Thymus (tissue), 11 donors: ENCODE data around the gene DCHS2. TPM values are rescaled to one million over a fixed set of nuclear protein-coding genes. Genes with fewer than 3 reads are reported as not detected.

ENCODE experiments used
- DNase-seq, 9 donors: peaks; one replicate each; pipeline ENCODE4 v3.0.0-alpha.2; 2013; ENCODE audit warnings: low spot score in 9 of 9, low read depth in 6 of 9, missing footprints in 1 of 9
- H3K27ac ChIP-seq, 2 donors: one replicate each; pipeline ENCODE4 v1.5.1; 2013; ENCODE audit warnings: control low read depth in 1 of 2, low read depth in 1 of 2, low read length in 1 of 2, mild to moderate bottlenecking in 1 of 2, moderate library complexity in 1 of 2
- H3K27me3 ChIP-seq, 2 donors: one replicate each; pipeline ENCODE4 v1.5.1; 2013; ENCODE audit warnings: low read length in 1 of 2; ENCODE audit not compliant: control insufficient read depth in 2 of 2, insufficient read depth in 1 of 2
- H3K36me3 ChIP-seq, 2 donors: one replicate each; pipeline ENCODE4 v1.5.1; 2013; ENCODE audit warnings: low read length in 1 of 2, mild to moderate bottlenecking in 1 of 2, moderate library complexity in 1 of 2; ENCODE audit not compliant: control insufficient read depth in 2 of 2, insufficient read depth in 2 of 2
- H3K4me1 ChIP-seq, 2 donors: one replicate each; pipeline ENCODE4 v1.5.1; 2013; ENCODE audit warnings: low read length in 2 of 2; ENCODE audit not compliant: control insufficient read depth in 2 of 2, insufficient read depth in 2 of 2
- H3K4me3 ChIP-seq, 2 donors: one replicate each; pipeline ENCODE4 v1.5.1; 2013; ENCODE audit warnings: low read length in 2 of 2, control low read depth in 1 of 2, mild to moderate bottlenecking in 1 of 2
- H3K9me3 ChIP-seq, 2 donors: one replicate each; pipeline ENCODE4 v1.5.1; 2013; ENCODE audit warnings: low read length in 1 of 2, mild to moderate bottlenecking in 1 of 2; ENCODE audit not compliant: control insufficient read depth in 2 of 2, insufficient read depth in 1 of 2
- WGBS: extraction: QIAGEN DNeasy Blood & Tissue Kit; methylation state at CpG from one replicate; pipeline ENCODE4 v1.1.7; 2013; 5-methylcytosine and 5-hydroxymethylcytosine counted together
- polyA plus RNA-seq: library from polyadenylated mRNA; stranded (reverse); fragments of 200-250 nt; gene quantifications from one replicate; pipeline ENCODE4 v1.2.3, GENCODE V29; 2013
- total RNA-seq: library from RNA; stranded (reverse); fragments of 120-200 nt; gene quantifications from one replicate; pipeline ENCODE4 v1.2.4, GENCODE V29; 2013
- donor health status: healthy.

Gene DCHS2
- total and polyA plus RNA-seq, 2 donors = 0.07 to 0.19 TPM

DNA sequence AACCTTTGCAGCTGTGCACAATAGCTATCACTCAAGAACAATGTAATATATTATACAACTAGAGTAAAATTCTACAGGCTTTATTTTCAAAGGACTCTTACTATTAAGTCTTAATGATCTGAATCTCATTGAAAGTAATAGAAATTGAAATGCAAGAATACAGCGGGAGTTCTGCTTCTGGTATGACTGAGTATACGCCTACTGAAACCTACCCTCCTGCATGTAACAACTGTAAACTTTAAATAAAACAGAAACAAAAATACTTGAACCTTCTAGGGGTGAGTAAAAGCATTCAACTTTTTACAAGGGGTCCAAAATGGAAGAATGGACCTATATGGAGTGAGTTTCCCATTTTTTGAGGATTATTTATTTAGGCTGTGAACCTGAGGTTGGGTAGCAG lies 13.5 kb downstream of the DCHS2 start:
- Histone ChIP-seq H3K27me3 (peaks cover 0 to 3% of the 10 kb centered on the region in 2 donors), H3K4me3 (no peak overlapping the region), H3K4me1 (no peaks in the 10 kb centered on the region), H3K27ac (no peak overlapping the region), H3K36me3 (no peaks in the 10 kb centered on the region), H3K9me3 (no peaks in the 10 kb centered on the region)
- DNase-seq = no peak
- 97% methylated on average over 2 of the region's 2 CpGs for WGBS

DNA sequence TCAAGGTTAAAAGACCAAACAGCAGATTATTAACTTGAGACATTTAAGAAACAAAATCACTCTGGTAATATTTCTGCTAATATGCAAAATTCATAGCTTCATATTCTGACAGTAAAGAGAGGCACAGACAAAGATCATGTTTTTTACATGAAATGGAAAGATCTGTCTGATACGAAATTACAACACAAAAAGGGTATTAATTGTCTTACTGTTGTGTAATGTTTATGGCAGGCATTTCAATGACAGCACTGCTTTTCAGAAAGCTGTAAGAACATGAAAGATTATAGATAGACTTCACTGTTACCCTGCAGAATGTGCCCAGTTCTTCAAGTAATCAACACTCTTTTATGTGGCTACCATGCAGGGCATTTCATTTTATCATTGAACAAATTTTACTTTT lies 15.4 kb downstream of the DCHS2 start:
- H3K27me3 ChIP-seq = peaks cover 0 to 3% of the 10 kb centered on the region in 2 donors
- 76% methylated on average over 1 of the region's 1 CpG for WGBS
- no peaks in the 10 kb centered on the region for H3K4me1 ChIP-seq
- no peak overlapping the region for H3K27ac ChIP-seq
- no peaks in the 10 kb centered on the region for H3K36me3 ChIP-seq
- H3K4me3 ChIP-seq = no peak overlapping the region
- no peaks in the 10 kb centered on the region for H3K9me3 ChIP-seq
- no peak for DNase-seq

DNA sequence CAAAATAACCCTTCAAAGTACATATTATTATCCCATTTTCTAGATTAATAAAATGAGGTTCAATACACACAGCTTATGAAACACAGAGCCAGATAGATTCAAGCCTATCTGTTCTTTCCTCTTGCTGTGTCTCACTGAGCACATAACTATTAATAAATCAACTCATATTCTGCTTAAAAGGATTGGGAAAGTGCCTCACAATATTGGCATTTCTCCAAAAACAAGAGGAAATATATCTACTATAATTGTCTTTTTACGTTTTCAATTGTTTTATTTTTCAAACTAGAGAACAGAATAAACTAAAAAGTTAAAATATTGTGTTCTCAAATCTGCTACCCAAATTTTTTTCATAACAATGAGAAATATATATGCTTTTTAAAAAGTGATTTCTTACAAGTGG lies 15.8 kb downstream of the DCHS2 start:
- peaks cover 0 to 3% of the 10 kb centered on the region in 2 donors for H3K27me3 ChIP-seq
- 54% methylated on average over 1 of the region's 1 CpG for WGBS
- no peak overlapping the region for H3K27ac ChIP-seq
- no peaks in the 10 kb centered on the region for H3K9me3 ChIP-seq
- H3K36me3 ChIP-seq = no peaks in the 10 kb centered on the region
- no peak overlapping the region for H3K4me3 ChIP-seq
- DNase-seq = no peak
- H3K4me1 ChIP-seq = no peaks in the 10 kb centered on the region

DNA sequence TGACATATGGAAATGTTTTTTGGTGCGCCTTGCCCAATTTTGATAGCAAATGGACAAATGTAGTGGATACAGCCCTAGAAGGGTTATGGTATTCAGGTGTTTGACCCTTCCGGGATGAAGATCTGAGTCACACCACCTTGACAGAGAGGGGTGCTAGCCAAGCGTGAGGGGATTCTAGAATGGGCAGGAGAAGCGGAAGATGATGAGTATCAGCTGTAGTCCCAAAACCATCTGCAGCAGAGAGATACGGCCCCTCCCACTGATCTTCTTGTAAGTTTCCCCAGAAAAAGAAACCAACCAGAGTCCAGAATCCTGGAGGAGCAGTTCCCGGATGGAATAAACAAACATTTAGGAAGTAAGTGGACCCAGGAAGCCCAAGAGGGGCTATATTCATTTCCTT lies 18.1 kb downstream of the DCHS2 start:
- Histone ChIP-seq H3K27me3 (peaks cover 0 to 3% of the 10 kb centered on the region in 2 donors), H3K36me3 (no peaks in the 10 kb centered on the region), H3K4me3 (no peak overlapping the region), H3K27ac (no peak overlapping the region), H3K4me1 (no peaks in the 10 kb centered on the region), H3K9me3 (no peaks in the 10 kb centered on the region)
- 80% methylated on average over 6 of the region's 6 CpGs for WGBS
- DNase-seq = no peak

DNA sequence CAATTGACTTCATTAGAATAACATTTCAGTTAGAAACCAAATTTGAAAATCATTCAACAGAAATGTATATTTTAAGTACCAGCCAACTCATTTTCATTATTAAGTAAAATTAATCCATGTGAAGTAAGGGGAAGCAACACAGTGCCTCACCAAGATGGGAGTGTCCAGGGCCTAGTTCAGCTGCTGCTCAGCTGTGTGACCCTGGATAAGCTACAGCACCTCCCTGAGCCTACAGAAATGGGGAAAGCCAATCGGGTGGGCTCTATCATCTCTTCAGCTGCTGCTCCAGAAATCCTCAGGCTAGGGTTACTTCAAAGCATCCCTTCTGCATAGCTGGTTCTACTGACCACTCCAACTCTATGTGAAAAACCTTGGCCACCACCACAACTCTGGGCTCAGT lies 18.7 kb downstream of the DCHS2 start:
- H3K27me3 ChIP-seq = peaks cover 0 to 3% of the 10 kb centered on the region in 2 donors
- H3K36me3 ChIP-seq = no peaks in the 10 kb centered on the region
- no peaks in the 10 kb centered on the region for H3K4me1 ChIP-seq
- no peak overlapping the region for H3K4me3 ChIP-seq
- no peak for DNase-seq
- no peak overlapping the region for H3K27ac ChIP-seq
- H3K9me3 ChIP-seq = no peaks in the 10 kb centered on the region
- WGBS = 91% methylated on average over 1 of the region's 1 CpG

DNA sequence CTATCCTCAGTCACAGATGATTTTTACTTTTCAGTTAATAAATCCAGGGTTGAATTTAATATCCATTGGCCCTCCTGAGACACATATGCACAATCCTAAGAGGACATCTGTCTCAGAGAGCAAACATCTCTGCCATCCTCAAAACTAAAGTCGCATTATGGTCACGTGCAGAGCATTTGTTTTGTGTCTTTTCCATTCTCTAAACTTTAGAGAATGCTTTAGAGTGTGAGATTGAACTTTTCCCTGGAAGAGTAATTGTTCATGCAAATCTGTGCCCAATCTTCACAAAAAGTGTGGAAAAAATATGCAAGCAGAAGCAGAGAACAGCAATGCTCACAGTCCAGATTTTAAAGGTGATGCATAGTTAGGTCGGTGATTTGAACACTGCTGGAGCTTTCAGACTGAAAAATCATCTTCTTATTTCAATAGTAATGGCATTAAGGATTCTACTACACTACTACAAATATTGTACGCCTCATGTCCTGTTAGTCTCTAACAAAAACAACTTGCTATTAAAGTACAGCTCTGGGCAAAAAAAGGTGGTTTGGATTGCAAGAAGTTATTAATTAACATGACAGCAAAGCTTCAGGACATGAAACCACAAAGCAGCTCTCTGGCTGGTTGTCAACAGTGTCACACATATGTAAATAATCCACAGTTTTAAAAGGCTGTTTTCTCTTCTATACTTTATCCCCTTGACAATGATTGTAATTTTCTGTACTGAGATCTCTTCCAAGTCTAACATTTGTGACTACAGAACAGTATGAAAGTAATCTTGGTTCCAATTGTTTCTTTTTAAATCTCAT lies 19.9 kb downstream of the DCHS2 start:
- Histone ChIP-seq H3K9me3 (no peaks in the 10 kb centered on the region), H3K4me3 (no peak overlapping the region), H3K27me3 (peaks cover 0 to 3% of the 10 kb centered on the region in 2 donors), H3K36me3 (no peaks in the 10 kb centered on the region), H3K27ac (no peak overlapping the region), H3K4me1 (no peaks in the 10 kb centered on the region)
- 73% methylated on average over 4 of the region's 4 CpGs for WGBS
- no peak for DNase-seq

DNA sequence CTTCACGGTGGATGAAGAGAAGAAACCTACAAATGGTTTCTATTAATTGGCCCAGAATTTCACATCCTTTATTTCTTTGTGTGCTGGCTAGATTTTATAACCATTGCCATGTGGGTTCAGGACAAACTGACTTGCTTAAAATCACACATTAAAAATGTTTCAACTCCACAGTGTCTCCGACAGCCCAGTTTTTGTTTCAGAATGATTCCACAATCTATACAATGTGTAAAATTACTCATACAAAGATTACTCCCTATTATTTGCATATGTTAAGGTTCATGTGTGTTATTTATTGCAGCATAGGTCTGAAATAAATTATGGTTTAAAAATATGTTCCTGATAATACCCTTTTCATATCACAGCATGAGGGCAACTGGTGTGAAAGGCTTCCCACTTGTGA lies 20.6 kb downstream of the DCHS2 start:
- H3K4me3 ChIP-seq = no peak overlapping the region
- no peak overlapping the region for H3K27ac ChIP-seq
- H3K9me3 ChIP-seq = no peaks in the 10 kb centered on the region
- H3K36me3 ChIP-seq = no peaks in the 10 kb centered on the region
- DNase-seq = no peak
- H3K4me1 ChIP-seq = no peaks in the 10 kb centered on the region
- peaks cover 0 to 3% of the 10 kb centered on the region in 2 donors for H3K27me3 ChIP-seq
- WGBS = 48% methylated on average over 2 of the region's 2 CpGs

DNA sequence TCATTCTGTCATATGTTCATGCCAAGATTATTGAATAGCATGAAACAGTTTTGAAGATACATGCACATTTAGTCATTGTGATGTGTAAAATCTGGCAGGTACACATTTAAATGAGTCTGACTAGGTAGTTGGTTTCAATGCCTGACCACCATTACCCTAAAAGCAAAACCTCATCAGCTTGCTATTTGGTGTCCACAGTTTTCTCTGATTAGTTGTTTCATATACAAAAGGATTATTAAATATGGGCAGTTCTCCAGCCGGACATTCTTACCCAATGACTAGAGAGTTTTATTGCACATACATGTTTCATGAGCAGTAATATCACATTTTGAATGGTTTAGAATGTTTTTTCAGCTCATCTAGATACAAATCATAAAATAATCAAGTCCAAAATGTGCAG lies 23.7 kb downstream of the DCHS2 start:
- no peaks in the 10 kb centered on the region for H3K27me3 ChIP-seq
- no peaks in the 10 kb centered on the region for H3K9me3 ChIP-seq
- 95% methylated on average over 1 of the region's 1 CpG for WGBS
- no peak overlapping the region for H3K4me3 ChIP-seq
- no peak for DNase-seq
- no peak overlapping the region for H3K27ac ChIP-seq
- no peaks in the 10 kb centered on the region for H3K36me3 ChIP-seq
- H3K4me1 ChIP-seq = no peaks in the 10 kb centered on the region

DNA sequence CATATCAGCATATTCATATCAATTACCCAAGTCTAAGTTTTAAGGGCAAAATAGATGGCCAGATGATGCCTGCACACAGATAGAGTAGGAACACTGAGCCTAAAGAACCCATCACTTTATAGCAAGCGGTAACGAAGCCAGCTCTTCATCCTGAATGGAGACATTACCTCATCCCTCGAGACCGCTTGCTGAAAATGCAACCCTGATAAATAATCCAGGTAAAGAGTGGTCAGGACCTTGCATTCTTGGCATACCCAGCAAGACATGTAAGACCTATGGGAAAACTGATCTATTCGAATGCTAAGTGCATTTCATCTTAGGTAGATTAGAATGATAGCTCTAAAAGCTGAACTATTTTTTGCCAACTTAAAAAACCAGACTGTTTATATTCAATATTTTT lies 25.3 kb downstream of the DCHS2 start:
- 92% methylated on average over 5 of the region's 5 CpGs for WGBS
- Histone ChIP-seq H3K9me3 (no peaks in the 10 kb centered on the region), H3K27me3 (no peaks in the 10 kb centered on the region), H3K4me3 (no peak overlapping the region), H3K36me3 (no peaks in the 10 kb centered on the region), H3K4me1 (no peaks in the 10 kb centered on the region), H3K27ac (no peak overlapping the region)
- no peak for DNase-seq
